Measurements from ENCODE around the gene MTA2. TPM values are rescaled to one million over a fixed set of nuclear protein-coding genes. Genes with fewer than 3 reads are reported as not detected.

The MTA2 gene
- total and polyA plus RNA-seq, 2 donors (not counting 1 experiment from before 2014, with no cell fraction given), result 37.2 to 139 TPM

GRCh38 chr11:62554387-62555167 lies 47.1 kb downstream of the MTA2 start:
- Mint-ChIP-seq H3K27ac (peak overlapping the region; percentile 96), H3K4me3 (peak overlapping the region; percentile 70), H3K9me3 (ENCODE audit: insufficient read depth) (no peaks in the 10 kb centered on the region), H3K27me3 (no peaks in the 10 kb centered on the region), H3K4me1 (peaks cover 80% of the 10 kb centered on the region)
- Histone ChIP-seq H3K9me3 (ENCODE audit: control extremely low read depth in 1 of 3, control insufficient read depth in 2 of 3, insufficient read depth in 1 of 3, low read length in 2 of 3) (no peaks in the 10 kb centered on the region), H3K27ac (ENCODE audit: low read length in 2 of 2) (peak overlapping the region; percentile 98 to 99), H3K27me3 (replicated peaks in 1 of 4; ENCODE audit: control extremely low read depth in 1 of 4, control insufficient read depth in 3 of 4, insufficient read depth in 4 of 4, low read length in 3 of 4) (no peaks in the 10 kb centered on the region), H2AFZ (ENCODE audit: insufficient read depth, low read depth, low read length, poor library complexity, severe bottlenecking) (no peak overlapping the region), H3K79me2 (ENCODE audit: control insufficient read depth, insufficient read depth, low read length) (peaks cover 19% of the 10 kb centered on the region), H3K36me3 (replicated peaks in 1 of 2; ENCODE audit: control extremely low read depth in 1 of 2, control insufficient read depth in 1 of 2, extremely low read depth in 1 of 2, insufficient read depth in 2 of 2, low read length in 1 of 2) (peaks cover 7 to 14% of the 10 kb centered on the region in 2 experiments), H4K20me1 (ENCODE audit: control insufficient read depth, insufficient read depth, low read length, poor library complexity, severe bottlenecking) (no peaks in the 10 kb centered on the region), H3K4me2 (replicated peaks; ENCODE audit: low read depth, low read length, poor library complexity, severe bottlenecking) (peak overlapping the region; percentile 74), H3K4me1 (ENCODE audit: control insufficient read depth in 2 of 2, insufficient read depth in 2 of 2, low read length in 2 of 2) (peaks cover 78 to 89% of the 10 kb centered on the region in 2 donors), H3K9ac (ENCODE audit: low read length) (peak overlapping the region; percentile 44), H3K4me3 (ENCODE audit: control extremely low read depth in 1 of 5, extremely low read depth in 1 of 5, insufficient read depth in 1 of 5, low read depth in 2 of 5, low read length in 4 of 5) (peak overlapping the region in 1 of 5 experiments; percentile 34)
- DNase-seq, result peak; percentile 50
- no peak for ATAC-seq (ENCODE audit: low read depth)
- whole genome bisulfite sequencing (ENCODE audit: insufficient coverage), result 100% methylated on average over 1 of the region's 7 CpGs
- intact Hi-C loops (cut with micrococcal nuclease), result loop anchor here (1.0 to 5.0 kb wide), 4 partner anchors 13 to 674 kb away; no protein-coding TSS in a partner anchor
- CTCF ChIA-PET, result interaction anchor here (0.8 to 13.2 kb wide), 5 partner anchors 8 to 130 kb away, joined by 3 to 376 read pairs (median 5); partner anchors contain the start of gene AHNAK
- no peak for TF ChIP-seq EZH2 (IDR thresholded peaks at IDR 0.05; ENCODE audit: borderline replicate concordance, insufficient read depth, low read depth, low read length, poor library complexity, severe bottlenecking)
- TF ChIP-seq CTCF (IDR thresholded peaks at IDR 0.05), result no peak
- POLR2A ChIA-PET, result interaction anchor here (0.7 to 9.3 kb wide), 6 partner anchors 8 to 287 kb away, joined by 4 to 119 read pairs (median 6); partner anchors contain the start of genes AHNAK, EEF1G and TUT1

All from B cell (primary cell).